Liver (tissue), 9 donors: ENCODE measurements around the gene FRMPD4. TPM values are rescaled to one million over a fixed set of nuclear protein-coding genes. Genes with fewer than 3 reads are reported as not detected.

ENCODE experiments used
- DNase-seq: peaks from one replicate; pipeline ENCODE4 v3.0.0-alpha.2; 2017; ENCODE audit warnings: low spot score
- H3K27ac ChIP-seq, 2 donors: one replicate each; pipeline ENCODE4 v1.7.0; 2013; ENCODE audit warnings: inconsistent platforms in 2 of 2, low read length in 2 of 2, control low read depth in 1 of 2, low read depth in 1 of 2, mild to moderate bottlenecking in 1 of 2
- H3K27me3 ChIP-seq, 4 donors: one replicate each; pipeline versions ENCODE4 v1.6.1 to v1.7.0; 2013; ENCODE audit warnings: low read length in 3 of 4, inconsistent platforms in 1 of 4, mild to moderate bottlenecking in 1 of 4, moderate library complexity in 1 of 4; ENCODE audit not compliant: control insufficient read depth in 4 of 4, insufficient read depth in 4 of 4
- H3K36me3 ChIP-seq, 4 donors: one replicate each; pipeline versions ENCODE4 v1.6.1 to v1.7.0; 2013; ENCODE audit warnings: low read length in 3 of 4, mild to moderate bottlenecking in 3 of 4, low read depth in 1 of 4, moderate library complexity in 1 of 4; ENCODE audit not compliant: control insufficient read depth in 4 of 4, insufficient read depth in 3 of 4
- H3K4me1 ChIP-seq, 4 donors: one replicate each; pipeline versions ENCODE4 v1.6.1 to v1.7.0; 2013; ENCODE audit warnings: low read length in 3 of 4, mild to moderate bottlenecking in 3 of 4, moderate library complexity in 1 of 4; ENCODE audit not compliant: control insufficient read depth in 4 of 4, insufficient read depth in 4 of 4
- H3K4me3 ChIP-seq, 3 donors: one replicate each; pipeline versions ENCODE4 v1.6.1 to v1.7.0; 2013; ENCODE audit warnings: low read length in 3 of 3, control low read depth in 1 of 3, low read depth in 1 of 3, mild to moderate bottlenecking in 1 of 3
- H3K9ac ChIP-seq, 2 donors: one replicate each; pipeline ENCODE4 v1.7.0; 2013; ENCODE audit warnings: low read length in 2 of 2, mild to moderate bottlenecking in 2 of 2, moderate library complexity in 2 of 2, control low read depth in 1 of 2, low read depth in 1 of 2
- H3K9me3 ChIP-seq, 4 donors: one replicate each; pipeline versions ENCODE4 v1.6.1 to v1.7.0; 2013; ENCODE audit warnings: low read length in 3 of 4; ENCODE audit not compliant: control insufficient read depth in 4 of 4
- EGR1 ChIP-seq, 2 donors: IDR thresholded peaks; 2 replicates each; pipeline ENCODE4 v1.6.1; 2016 to 2018; ENCODE audit warnings: antibody characterized with exemption in 2 of 2, low read depth in 2 of 2
- FOXA1 ChIP-seq: IDR thresholded peaks from 2 replicates; pipeline ENCODE4 v1.6.1; 2016; ENCODE audit warnings: antibody characterized with exemption
- FOXA2 ChIP-seq: IDR thresholded peaks from 2 replicates; pipeline ENCODE4 v1.6.1; 2016; ENCODE audit warnings: antibody characterized with exemption
- HNF4A ChIP-seq, 2 donors: conservative IDR thresholded peaks; 2 replicates each; pipeline ENCODE4 v1.6.1; 2016; ENCODE audit warnings: antibody characterized with exemption in 2 of 2, mild to moderate bottlenecking in 2 of 2
- HNF4G ChIP-seq: IDR thresholded peaks from 2 replicates; pipeline ENCODE4 v1.6.1; 2016; ENCODE audit warnings: antibody characterized with exemption
- JUND ChIP-seq, 2 donors: IDR thresholded peaks; 2 replicates each; pipeline ENCODE4 v1.6.1; 2016; ENCODE audit warnings: antibody characterized with exemption in 2 of 2
- NR2F2 ChIP-seq: IDR thresholded peaks from 2 replicates; pipeline ENCODE4 v1.6.1; 2016; ENCODE audit warnings: antibody characterized with exemption
- RAD21 ChIP-seq, 2 donors: IDR thresholded peaks; 2 replicates each; pipeline ENCODE4 v1.6.1; 2016; ENCODE audit warnings: antibody characterized with exemption in 2 of 2, mild to moderate bottlenecking in 2 of 2
- RXRA ChIP-seq, 2 donors: IDR thresholded peaks; 2 replicates each; pipeline ENCODE4 v1.6.1; 2017 to 2018; ENCODE audit warnings: antibody characterized with exemption in 2 of 2, mild to moderate bottlenecking in 1 of 2
- SP1 ChIP-seq: IDR thresholded peaks from 2 replicates; pipeline ENCODE4 v1.6.1; 2018; ENCODE audit warnings: antibody characterized with exemption, mild to moderate bottlenecking
- TAF1 ChIP-seq: conservative IDR thresholded peaks from 2 replicates; pipeline ENCODE4 v1.6.1; 2016; ENCODE audit warnings: antibody characterized with exemption, mild to moderate bottlenecking
- YY1 ChIP-seq: IDR thresholded peaks from 2 replicates; pipeline ENCODE4 v1.6.1; 2016; ENCODE audit warnings: antibody characterized with exemption, mild to moderate bottlenecking
- WGBS: extraction: QIAGEN DNeasy Blood & Tissue Kit; methylation state at CpG from one replicate; pipeline ENCODE4 v1.1.7; 2013; 5-methylcytosine and 5-hydroxymethylcytosine counted together
- polyA plus RNA-seq, 2 donors: library from polyadenylated mRNA; stranded (reverse) in 1 of 2; unstranded in 1 of 2; fragments of 200-250 nt in 1 of 2; fragments of >200 nt in 1 of 2; fragmentation: Nextera tagmentation in 1 of 2; extraction: Ambion mirVana in 1 of 2; gene quantifications; one replicate each; pipeline versions ENCODE4 v1.2.1 to v1.2.3, GENCODE V29; 2013 to 2015
- total RNA-seq, 2 donors: library from RNA; depleted of rRNA; stranded (reverse); fragments of >200 nt; gene quantifications; one replicate each; pipeline ENCODE4 v1.2.3, GENCODE V29; 2014
- TF ChIP-seq, protein P1 (sequence below): IDR thresholded peaks from 2 replicates; pipeline ENCODE4 v1.6.1; 2016; ENCODE audit warnings: antibody characterized with exemption, mild to moderate bottlenecking
- TF ChIP-seq, protein P2 (sequence below): IDR thresholded peaks from 2 replicates; pipeline ENCODE4 v1.6.1; 2016; ENCODE audit warnings: antibody characterized with exemption
- TF ChIP-seq, protein P3 (sequence below): IDR thresholded peaks from 2 replicates; pipeline ENCODE4 v1.6.1; 2016; ENCODE audit warnings: antibody characterized with exemption
- TF ChIP-seq, protein P4 (sequence below): fragments of 150-350 bp; IDR thresholded peaks from 2 replicates; pipeline ENCODE4 v1.5.1; 2017; ENCODE audit warnings: improper control_type of control experiment, low read depth, low read length; ENCODE audit not compliant: missing input control
- TF ChIP-seq, protein P5 (sequence below): IDR thresholded peaks from 2 replicates; pipeline ENCODE4 v1.6.1; 2016; ENCODE audit warnings: antibody characterized with exemption
- donor health status: healthy.
- donor health status: healthy.
- donor health status: healthy.
- donor health status: healthy.
- donor health status: healthy.

Gene FRMPD4
- total and polyA plus RNA-seq, 4 donors: 0.01 to 0.08 (median 0.03) TPM; not detected in 1

DNA sequence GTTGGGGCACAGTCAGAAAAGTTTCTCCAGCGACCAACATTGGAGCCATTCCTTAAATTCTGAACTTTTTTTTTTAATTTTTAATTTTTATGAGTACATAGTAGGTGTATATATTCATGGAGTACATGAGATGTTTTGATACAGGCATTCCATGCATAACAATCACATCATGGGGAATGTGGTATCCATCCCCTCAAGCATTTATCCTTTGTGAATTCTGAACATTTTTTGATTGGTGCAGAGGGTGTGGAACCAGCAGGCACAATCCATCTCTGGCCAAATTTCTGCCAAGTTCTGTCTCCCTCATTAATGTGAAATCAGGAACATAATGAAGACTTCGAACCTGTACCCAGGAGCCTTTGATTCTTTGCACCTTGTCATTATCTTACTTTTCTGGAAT is 267.0 kb downstream of the FRMPD4 start (continued):
- TF ChIP-seq, protein P1, sequence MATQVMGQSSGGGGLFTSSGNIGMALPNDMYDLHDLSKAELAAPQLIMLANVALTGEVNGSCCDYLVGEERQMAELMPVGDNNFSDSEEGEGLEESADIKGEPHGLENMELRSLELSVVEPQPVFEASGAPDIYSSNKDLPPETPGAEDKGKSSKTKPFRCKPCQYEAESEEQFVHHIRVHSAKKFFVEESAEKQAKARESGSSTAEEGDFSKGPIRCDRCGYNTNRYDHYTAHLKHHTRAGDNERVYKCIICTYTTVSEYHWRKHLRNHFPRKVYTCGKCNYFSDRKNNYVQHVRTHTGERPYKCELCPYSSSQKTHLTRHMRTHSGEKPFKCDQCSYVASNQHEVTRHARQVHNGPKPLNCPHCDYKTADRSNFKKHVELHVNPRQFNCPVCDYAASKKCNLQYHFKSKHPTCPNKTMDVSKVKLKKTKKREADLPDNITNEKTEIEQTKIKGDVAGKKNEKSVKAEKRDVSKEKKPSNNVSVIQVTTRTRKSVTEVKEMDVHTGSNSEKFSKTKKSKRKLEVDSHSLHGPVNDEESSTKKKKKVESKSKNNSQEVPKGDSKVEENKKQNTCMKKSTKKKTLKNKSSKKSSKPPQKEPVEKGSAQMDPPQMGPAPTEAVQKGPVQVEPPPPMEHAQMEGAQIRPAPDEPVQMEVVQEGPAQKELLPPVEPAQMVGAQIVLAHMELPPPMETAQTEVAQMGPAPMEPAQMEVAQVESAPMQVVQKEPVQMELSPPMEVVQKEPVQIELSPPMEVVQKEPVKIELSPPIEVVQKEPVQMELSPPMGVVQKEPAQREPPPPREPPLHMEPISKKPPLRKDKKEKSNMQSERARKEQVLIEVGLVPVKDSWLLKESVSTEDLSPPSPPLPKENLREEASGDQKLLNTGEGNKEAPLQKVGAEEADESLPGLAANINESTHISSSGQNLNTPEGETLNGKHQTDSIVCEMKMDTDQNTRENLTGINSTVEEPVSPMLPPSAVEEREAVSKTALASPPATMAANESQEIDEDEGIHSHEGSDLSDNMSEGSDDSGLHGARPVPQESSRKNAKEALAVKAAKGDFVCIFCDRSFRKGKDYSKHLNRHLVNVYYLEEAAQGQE: no peak
- TF ChIP-seq, protein P2, sequence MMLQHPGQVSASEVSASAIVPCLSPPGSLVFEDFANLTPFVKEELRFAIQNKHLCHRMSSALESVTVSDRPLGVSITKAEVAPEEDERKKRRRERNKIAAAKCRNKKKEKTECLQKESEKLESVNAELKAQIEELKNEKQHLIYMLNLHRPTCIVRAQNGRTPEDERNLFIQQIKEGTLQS: no peak
- TF ChIP-seq HNF4G: no peak

DNA sequence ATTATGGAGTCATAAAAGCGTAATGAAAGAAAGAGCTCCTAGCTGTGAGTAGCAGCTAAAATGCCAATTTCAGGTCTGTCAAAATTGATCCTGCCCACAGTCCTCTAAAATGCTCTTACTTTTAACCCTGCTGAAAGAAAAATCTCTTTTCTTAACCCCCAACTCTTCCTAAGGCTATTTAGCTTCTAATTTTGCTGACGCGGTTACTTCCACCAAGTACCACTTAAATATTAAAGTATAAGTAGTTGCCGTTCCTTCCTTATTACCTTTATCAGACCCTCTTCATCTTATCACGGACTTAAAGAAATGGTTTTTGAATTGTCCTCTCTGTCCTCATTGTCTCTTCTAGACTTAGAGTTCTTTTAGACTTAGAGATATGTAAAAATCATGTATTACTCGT is 272.2 kb downstream of the FRMPD4 start:
- Histone ChIP-seq H3K9ac (no peak overlapping the region), H3K27ac (no peak overlapping the region), H3K27me3 (peaks cover 0 to 2% (median 0%) of the 10 kb centered on the region in 4 donors), H3K9me3 (no peaks in the 10 kb centered on the region), H3K36me3 (no peaks in the 10 kb centered on the region), H3K4me1 (no peaks in the 10 kb centered on the region), H3K4me3 (no peak overlapping the region)
- 75% methylated on average over 6 of the region's 6 CpGs for WGBS
- TF ChIP-seq FOXA1: no peak
- TF ChIP-seq HNF4A (conservative IDR thresholded peaks at IDR 0.05): no peak
- TF ChIP-seq TAF1: no peak
- TF ChIP-seq NR2F2: no peak
- TF ChIP-seq RXRA (IDR thresholded peaks at IDR 0.05): no peak
- no peak for TF ChIP-seq RAD21 (IDR thresholded peaks at IDR 0.05)
- TF ChIP-seq, protein P3, sequence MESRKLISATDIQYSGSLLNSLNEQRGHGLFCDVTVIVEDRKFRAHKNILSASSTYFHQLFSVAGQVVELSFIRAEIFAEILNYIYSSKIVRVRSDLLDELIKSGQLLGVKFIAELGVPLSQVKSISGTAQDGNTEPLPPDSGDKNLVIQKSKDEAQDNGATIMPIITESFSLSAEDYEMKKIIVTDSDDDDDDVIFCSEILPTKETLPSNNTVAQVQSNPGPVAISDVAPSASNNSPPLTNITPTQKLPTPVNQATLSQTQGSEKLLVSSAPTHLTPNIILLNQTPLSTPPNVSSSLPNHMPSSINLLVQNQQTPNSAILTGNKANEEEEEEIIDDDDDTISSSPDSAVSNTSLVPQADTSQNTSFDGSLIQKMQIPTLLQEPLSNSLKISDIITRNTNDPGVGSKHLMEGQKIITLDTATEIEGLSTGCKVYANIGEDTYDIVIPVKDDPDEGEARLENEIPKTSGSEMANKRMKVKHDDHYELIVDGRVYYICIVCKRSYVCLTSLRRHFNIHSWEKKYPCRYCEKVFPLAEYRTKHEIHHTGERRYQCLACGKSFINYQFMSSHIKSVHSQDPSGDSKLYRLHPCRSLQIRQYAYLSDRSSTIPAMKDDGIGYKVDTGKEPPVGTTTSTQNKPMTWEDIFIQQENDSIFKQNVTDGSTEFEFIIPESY: no peak
- TF ChIP-seq, protein P4, sequence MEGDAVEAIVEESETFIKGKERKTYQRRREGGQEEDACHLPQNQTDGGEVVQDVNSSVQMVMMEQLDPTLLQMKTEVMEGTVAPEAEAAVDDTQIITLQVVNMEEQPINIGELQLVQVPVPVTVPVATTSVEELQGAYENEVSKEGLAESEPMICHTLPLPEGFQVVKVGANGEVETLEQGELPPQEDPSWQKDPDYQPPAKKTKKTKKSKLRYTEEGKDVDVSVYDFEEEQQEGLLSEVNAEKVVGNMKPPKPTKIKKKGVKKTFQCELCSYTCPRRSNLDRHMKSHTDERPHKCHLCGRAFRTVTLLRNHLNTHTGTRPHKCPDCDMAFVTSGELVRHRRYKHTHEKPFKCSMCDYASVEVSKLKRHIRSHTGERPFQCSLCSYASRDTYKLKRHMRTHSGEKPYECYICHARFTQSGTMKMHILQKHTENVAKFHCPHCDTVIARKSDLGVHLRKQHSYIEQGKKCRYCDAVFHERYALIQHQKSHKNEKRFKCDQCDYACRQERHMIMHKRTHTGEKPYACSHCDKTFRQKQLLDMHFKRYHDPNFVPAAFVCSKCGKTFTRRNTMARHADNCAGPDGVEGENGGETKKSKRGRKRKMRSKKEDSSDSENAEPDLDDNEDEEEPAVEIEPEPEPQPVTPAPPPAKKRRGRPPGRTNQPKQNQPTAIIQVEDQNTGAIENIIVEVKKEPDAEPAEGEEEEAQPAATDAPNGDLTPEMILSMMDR: no peak
- TF ChIP-seq HNF4G: no peak
- TF ChIP-seq, protein P5, sequence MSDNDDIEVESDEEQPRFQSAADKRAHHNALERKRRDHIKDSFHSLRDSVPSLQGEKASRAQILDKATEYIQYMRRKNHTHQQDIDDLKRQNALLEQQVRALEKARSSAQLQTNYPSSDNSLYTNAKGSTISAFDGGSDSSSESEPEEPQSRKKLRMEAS: no peak
- no peak for TF ChIP-seq JUND (IDR thresholded peaks at IDR 0.05)
- TF ChIP-seq, protein P2: no peak
- no peak for TF ChIP-seq FOXA2
- no peak for TF ChIP-seq YY1
- TF ChIP-seq SP1: no peak
- no peak for TF ChIP-seq EGR1 (IDR thresholded peaks at IDR 0.05; ENCODE audit: low read depth in 2 of 2)
- DNase-seq: no peak
